ENCODE measurements around the gene CNGA2. TPM values are rescaled to one million over a fixed set of nuclear protein-coding genes. Genes with fewer than 3 reads are reported as not detected.

Gene CNGA2
- total RNA-seq, 1 donor from 2014 or later = not detected

DNA sequence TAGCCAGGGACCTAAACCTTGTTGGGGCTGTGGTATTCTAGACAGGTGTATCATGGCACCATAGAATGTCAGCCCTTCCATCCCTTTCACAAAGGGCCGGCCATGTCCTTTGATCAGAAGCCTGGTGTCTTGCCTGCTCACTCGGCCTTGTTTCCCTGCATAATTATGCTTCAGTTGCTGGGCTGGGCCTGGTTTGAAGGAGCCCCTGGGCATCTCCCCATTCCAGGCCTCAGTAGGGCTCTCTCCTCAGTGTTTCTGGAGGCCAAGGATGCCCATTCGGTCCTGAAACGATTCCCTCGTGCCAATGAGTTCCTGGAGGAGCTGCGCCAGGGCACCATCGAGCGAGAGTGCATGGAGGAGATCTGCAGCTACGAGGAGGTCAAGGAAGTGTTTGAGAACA is 34.8 kb upstream of the CNGA2 start:
- Mint-ChIP-seq H3K36me3 (no peaks in the 10 kb centered on the region), H3K27me3 (peaks cover 20% of the 10 kb centered on the region), H3K9me3 (no peaks in the 10 kb centered on the region)

DNA sequence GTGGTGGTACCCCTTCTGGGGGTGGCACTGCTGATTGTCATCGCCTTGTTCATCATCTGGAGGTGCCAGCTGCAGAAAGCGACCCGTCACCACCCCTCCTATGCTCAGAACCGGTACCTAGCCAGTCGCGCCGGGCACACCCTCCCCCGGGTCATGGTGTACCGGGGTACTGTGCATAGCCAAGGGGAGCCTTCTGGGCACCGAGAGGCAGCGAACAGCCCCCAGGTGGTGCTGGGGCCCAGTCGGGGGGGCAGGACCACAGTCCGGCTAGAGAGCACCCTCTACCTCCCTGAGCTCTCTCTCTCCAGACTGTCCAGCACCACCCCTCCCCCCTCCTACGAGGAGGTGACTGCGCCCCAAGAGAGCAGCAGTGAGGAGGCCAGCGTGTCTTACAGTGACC is 34.0 kb upstream of the CNGA2 start:
- Mint-ChIP-seq H3K4me1 (ENCODE audit: unreplicated experiment) (peaks cover 2% of the 10 kb centered on the region), H3K27me3 (peaks cover 16% of the 10 kb centered on the region), H3K9me3 (no peaks in the 10 kb centered on the region), H3K4me3 (no peak overlapping the region), H3K27ac (no peak overlapping the region), H3K36me3 (no peaks in the 10 kb centered on the region)
- TF ChIP-seq, protein P1, sequence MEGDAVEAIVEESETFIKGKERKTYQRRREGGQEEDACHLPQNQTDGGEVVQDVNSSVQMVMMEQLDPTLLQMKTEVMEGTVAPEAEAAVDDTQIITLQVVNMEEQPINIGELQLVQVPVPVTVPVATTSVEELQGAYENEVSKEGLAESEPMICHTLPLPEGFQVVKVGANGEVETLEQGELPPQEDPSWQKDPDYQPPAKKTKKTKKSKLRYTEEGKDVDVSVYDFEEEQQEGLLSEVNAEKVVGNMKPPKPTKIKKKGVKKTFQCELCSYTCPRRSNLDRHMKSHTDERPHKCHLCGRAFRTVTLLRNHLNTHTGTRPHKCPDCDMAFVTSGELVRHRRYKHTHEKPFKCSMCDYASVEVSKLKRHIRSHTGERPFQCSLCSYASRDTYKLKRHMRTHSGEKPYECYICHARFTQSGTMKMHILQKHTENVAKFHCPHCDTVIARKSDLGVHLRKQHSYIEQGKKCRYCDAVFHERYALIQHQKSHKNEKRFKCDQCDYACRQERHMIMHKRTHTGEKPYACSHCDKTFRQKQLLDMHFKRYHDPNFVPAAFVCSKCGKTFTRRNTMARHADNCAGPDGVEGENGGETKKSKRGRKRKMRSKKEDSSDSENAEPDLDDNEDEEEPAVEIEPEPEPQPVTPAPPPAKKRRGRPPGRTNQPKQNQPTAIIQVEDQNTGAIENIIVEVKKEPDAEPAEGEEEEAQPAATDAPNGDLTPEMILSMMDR (conservative IDR thresholded peaks at IDR 0.05) = no peak
- DNase-seq (ENCODE audit: extremely low spot score, unreplicated experiment) = no peak

More for the DNA sequence above, 34.8 kb upstream of the CNGA2 start:
- TF ChIP-seq, protein P1 (conservative IDR thresholded peaks at IDR 0.05) = no peak
- DNase-seq (ENCODE audit: extremely low spot score, unreplicated experiment) = no peak
- Mint-ChIP-seq H3K27ac (no peak overlapping the region), H3K4me1 (ENCODE audit: unreplicated experiment) (peaks cover 4% of the 10 kb centered on the region), H3K4me3 (no peak overlapping the region)

DNA sequence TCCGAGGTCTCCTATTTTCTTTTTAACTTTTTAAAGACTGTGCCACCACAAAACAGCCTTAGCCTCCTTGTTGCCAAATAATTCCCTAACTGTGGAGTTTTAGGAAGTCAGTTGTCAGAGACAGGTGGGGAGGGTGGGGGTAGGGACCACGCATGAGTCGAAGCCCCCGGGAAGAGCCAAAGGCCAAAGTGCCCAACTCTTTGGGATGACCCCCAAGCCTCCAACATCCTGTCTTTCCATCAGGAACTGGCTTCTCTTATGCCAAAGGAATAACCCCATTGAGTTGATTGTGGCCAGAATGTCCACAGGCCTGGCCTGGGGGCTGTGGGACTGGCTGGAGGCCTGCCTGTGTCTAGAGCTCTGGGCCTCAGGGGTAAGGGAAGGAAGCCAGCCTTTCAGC is 33.5 kb upstream of the CNGA2 start:
- Mint-ChIP-seq H3K4me3 (no peak overlapping the region), H3K36me3 (no peaks in the 10 kb centered on the region), H3K27ac (no peak overlapping the region), H3K27me3 (peaks cover 12% of the 10 kb centered on the region), H3K4me1 (ENCODE audit: unreplicated experiment) (no peaks in the 10 kb centered on the region), H3K9me3 (no peaks in the 10 kb centered on the region)
- TF ChIP-seq, protein P1 (conservative IDR thresholded peaks at IDR 0.05) = no peak
- DNase-seq (ENCODE audit: extremely low spot score, unreplicated experiment) = no peak

DNA sequence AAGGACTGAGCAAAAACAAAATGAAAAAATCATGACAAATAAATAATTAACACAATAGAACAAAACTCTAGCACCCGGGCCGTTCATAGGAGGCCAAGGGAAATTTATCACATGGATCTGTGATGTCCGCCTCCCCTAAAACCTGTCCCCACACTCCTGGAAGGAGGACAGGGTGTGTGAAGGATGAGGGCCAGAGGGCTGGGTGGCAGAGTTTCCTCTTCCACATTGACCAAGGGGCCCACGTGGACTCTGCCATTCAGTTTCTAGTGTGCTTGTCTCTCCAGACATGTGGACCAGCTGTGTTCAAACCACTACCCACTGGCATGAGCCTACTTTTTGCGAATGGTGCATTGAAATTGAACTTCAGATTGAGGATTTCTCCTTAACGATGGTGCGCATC is 33.0 kb upstream of the CNGA2 start:
- TF ChIP-seq, protein P1 (conservative IDR thresholded peaks at IDR 0.05) = no peak
- H3K36me3 Mint-ChIP-seq = no peaks in the 10 kb centered on the region
- no peak overlapping the region for H3K4me3 Mint-ChIP-seq
- no peaks in the 10 kb centered on the region for H3K4me1 Mint-ChIP-seq (ENCODE audit: unreplicated experiment)
- no peak for DNase-seq (ENCODE audit: extremely low spot score, unreplicated experiment)
- H3K27ac Mint-ChIP-seq = no peak overlapping the region
- H3K9me3 Mint-ChIP-seq = no peaks in the 10 kb centered on the region
- H3K27me3 Mint-ChIP-seq = peaks cover 7% of the 10 kb centered on the region

DNA sequence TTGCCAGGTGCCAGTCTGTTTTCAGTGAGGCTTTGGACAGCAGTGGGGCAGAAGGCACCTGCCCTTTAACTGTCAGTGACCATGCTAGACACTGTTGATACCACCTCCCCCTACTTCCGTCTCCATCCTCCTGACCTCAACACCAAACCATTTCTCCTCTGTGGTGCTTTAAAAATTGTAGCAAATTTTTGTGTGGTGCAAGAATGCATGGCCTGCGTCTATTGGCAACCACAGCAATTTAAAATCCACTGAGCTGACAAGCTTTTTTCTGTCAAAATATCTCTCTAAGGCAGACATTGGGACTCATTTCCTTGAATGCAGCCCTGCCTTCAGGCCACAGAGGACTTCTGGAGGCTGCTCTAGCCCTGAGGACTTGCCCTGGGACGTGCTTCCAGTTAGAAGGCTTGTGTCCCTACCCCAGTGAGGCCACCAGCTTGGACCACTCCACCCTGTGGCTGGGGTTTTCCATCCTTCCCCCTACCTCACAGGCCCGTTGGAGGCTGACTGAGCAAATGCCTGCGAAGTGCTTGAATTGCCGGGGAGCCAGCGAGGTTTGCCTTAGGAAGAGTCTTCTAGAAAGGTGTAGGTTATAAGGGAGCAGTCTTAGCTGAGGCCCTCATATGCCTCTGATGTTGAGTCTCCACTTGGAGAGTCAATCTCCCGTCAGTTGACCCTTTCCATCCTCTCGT is 32.4 kb upstream of the CNGA2 start:
- H3K27me3 Mint-ChIP-seq = peaks cover 5% of the 10 kb centered on the region
- TF ChIP-seq, protein P1 (conservative IDR thresholded peaks at IDR 0.05) = no peak
- no peak for DNase-seq (ENCODE audit: extremely low spot score, unreplicated experiment)
- no peaks in the 10 kb centered on the region for H3K4me1 Mint-ChIP-seq (ENCODE audit: unreplicated experiment)
- H3K36me3 Mint-ChIP-seq = no peaks in the 10 kb centered on the region
- no peak overlapping the region for H3K27ac Mint-ChIP-seq
- H3K4me3 Mint-ChIP-seq = no peak overlapping the region
- no peaks in the 10 kb centered on the region for H3K9me3 Mint-ChIP-seq

Measured in type B pancreatic cell (in vitro differentiated cells).